Lower lobe of right lung (tissue), 2 donors: ENCODE data around the gene CEP76. TPM values are rescaled to one million over a fixed set of nuclear protein-coding genes. Genes with fewer than 3 reads are reported as not detected.

ENCODE experiments used
- ATAC-seq, 2 donors: fragments of 200-7000 bp; cut with Tn5 transposase; one replicate each; pipeline ENCODE4 v1.9.1; 2020 to 2022; ENCODE audit warnings: mild to moderate bottlenecking in 2 of 2, moderate library complexity in 2 of 2
- DNase-seq: peaks from one replicate; pipeline ENCODE4 v3.0.0-alpha.2; 2020
- H3K27ac ChIP-seq: fragments of 200-600 bp; one replicate; pipeline ENCODE4 v1.8.0; 2022
- H3K27me3 ChIP-seq: fragments of 200-600 bp; one replicate; pipeline ENCODE4 v1.8.0; 2022; ENCODE audit warnings: low read depth
- H3K36me3 ChIP-seq: fragments of 200-600 bp; one replicate; pipeline ENCODE4 v1.8.0; 2022; ENCODE audit warnings: mild to moderate bottlenecking
- H3K4me1 ChIP-seq: fragments of 200-600 bp; one replicate; pipeline ENCODE4 v1.8.0; 2022
- H3K4me3 ChIP-seq: fragments of 200-600 bp; one replicate; pipeline ENCODE4 v1.8.0; 2022; ENCODE audit warnings: mild to moderate bottlenecking
- H3K9me3 ChIP-seq: fragments of 200-600 bp; one replicate; pipeline ENCODE4 v1.8.0; 2022
- CTCF ChIP-seq: fragments of 200-600 bp; IDR thresholded peaks from one replicate; pipeline ENCODE4 v1.8.0; 2022; ENCODE audit warnings: antibody characterized with exemption, mild to moderate bottlenecking
- intact Hi-C: fragments of 100-400 bp; cut with DNase I; formaldehyde crosslinking; loops from one replicate; pipeline ENCODE4 v1.11.0; 2022
- long read RNA-seq: library from polyadenylated mRNA; unstranded; transcript quantifications from one replicate; pipeline ENCODE4 v2.0.0, GENCODE V29; 2021
- total RNA-seq: library from RNA; stranded (reverse); fragmentation: NEBNext Ultra II Directional; extraction: Animal tissue kit (Norgen Biotek cat#: 25700); gene quantifications from one replicate; pipeline ENCODE4 v1.2.1, GENCODE V29; 2021
- donor health status: DM: no; HTN: yes; CAD: no; lungs with severe emphysema.

The CEP76 gene, protein sequence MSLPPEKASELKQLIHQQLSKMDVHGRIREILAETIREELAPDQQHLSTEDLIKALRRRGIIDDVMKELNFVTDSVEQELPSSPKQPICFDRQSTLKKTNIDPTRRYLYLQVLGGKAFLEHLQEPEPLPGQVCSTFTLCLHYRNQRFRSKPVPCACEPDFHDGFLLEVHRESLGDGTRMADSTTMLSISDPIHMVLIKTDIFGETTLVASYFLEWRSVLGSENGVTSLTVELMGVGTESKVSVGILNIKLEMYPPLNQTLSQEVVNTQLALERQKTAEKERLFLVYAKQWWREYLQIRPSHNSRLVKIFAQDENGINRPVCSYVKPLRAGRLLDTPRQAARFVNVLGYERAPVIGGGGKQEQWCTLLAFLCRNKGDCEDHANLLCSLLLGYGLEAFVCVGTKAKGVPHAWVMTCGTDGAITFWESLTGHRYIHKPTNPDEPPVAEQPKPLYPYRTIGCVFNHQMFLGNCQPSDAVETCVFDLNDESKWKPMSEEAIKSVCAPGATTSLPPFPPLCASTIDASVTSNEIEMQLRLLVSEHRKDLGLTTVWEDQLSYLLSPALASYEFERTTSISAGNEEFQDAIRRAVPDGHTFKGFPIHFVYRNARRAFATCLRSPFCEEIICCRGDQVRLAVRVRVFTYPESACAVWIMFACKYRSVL
- 5.0 TPM for total RNA-seq
- long read RNA-seq, partial matches to known transcripts: 0 of 2 reads
- long read RNA-seq, other reads (novel, unspliced or antisense): 0 of 2 reads

DNA sequence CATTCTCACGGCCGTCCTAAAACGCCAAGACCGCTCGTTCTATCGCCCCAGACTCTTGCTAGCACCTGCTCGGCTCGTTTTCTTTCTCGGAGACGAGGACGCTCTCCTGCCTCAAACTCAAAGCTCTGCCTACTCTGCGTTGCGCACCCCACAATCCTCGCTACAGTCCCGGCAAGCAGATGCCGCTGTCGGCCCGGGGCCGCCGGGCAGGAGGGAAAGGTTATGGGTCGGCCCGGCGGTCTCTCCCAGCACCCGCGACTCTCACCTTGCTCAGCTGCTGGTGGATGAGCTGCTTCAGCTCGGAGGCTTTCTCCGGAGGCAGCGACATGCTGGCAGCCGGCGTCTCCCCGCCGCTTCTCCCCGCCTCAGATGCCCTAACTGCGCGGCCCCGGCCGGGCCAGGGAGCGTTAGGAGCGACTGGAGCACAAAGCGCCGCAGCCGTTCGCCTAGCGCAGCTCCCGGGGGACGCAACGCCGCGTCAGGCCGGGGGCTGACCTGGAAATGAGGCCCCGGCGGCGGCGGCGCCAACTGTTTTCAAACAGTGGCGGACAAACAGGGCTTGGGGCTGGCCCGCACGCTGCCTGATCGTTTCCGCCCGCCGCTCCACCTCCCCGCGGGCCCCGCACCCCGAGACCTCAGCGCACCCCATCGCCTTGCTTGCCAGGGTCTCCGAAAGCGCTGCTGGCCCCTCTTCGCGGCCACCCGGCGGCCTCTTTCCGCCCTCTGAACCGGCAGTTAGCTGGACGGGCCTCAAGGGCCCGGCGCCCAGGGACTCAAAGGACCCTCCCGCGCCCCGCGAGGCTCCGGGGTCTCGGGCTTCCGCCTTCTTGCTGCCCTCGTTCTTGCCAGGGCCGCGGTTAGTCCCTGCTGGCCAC lies at the start of gene CEP76, which contains the start of gene PSMG2:
Gene CEP76, minus strand, starts transcription at position 503 of the 875 bp plus-strand sequence. Its CDS starts 175 bp downstream, at position 328.
Gene PSMG2, plus strand, starts transcription at position 822 of the 875 bp plus-strand sequence. CDS start 66 bp downstream, outside the sequence.
- H3K27me3 ChIP-seq: no peaks in the 10 kb centered on the region

DNA sequence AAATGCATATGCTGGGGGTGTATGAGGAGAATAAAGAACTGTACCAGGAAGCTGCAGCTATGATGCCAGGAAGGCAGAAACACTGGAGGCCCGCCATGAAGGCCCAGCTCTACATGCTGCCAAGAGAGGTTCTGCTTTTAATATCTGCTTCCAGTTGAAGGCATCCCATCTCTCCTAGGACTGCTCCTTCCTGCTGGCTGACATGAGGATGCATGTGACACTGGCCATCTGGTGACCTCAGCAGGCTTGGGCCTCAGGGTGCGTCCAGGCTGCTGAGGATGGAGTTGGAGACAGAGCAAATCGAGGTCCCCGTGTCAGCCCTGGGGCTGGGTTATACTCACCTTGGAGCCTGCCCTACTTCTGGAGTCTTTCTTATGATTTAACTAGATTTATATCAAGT lies 49.4 kb upstream of the CEP76 start:
- no peaks in the 10 kb centered on the region for H3K27me3 ChIP-seq
- no peaks in the 10 kb centered on the region for H3K4me1 ChIP-seq
- intact Hi-C loops: no loop called here
- no peak for TF ChIP-seq CTCF
- H3K4me3 ChIP-seq: no peak overlapping the region
- H3K27ac ChIP-seq: no peak overlapping the region
- no peak for DNase-seq
- no peaks in the 10 kb centered on the region for H3K9me3 ChIP-seq
- no peaks in the 10 kb centered on the region for H3K36me3 ChIP-seq
- ATAC-seq: no peak

More for the DNA sequence above, at the start of gene CEP76, which contains the start of gene PSMG2:
- peak; percentile 94 for DNase-seq
- peak within 1 kb of the TSS; percentile 96 for H3K4me3 ChIP-seq
- TF ChIP-seq CTCF: no peak
- H3K36me3 ChIP-seq: peaks cover 31% of the 10 kb centered on the region
- H3K4me1 ChIP-seq: peaks cover 36% of the 10 kb centered on the region
- peak; percentile 96 to 98 for ATAC-seq
- H3K9me3 ChIP-seq: no peaks in the 10 kb centered on the region
- H3K27ac ChIP-seq: peak within 1 kb of the TSS; percentile 96
- intact Hi-C loops: no loop called here

GRCh38 chr18:12751503-12751884 lies 49.0 kb upstream of the CEP76 start:
- no peak for DNase-seq
- Histone ChIP-seq H3K27ac (no peak overlapping the region), H3K4me3 (no peak overlapping the region), H3K36me3 (no peaks in the 10 kb centered on the region), H3K4me1 (no peaks in the 10 kb centered on the region), H3K27me3 (no peaks in the 10 kb centered on the region), H3K9me3 (no peaks in the 10 kb centered on the region)
- ATAC-seq: peak in 1 of 2 donors; percentile 17
- TF ChIP-seq CTCF: no peak
- intact Hi-C loops: no loop called here

DNA sequence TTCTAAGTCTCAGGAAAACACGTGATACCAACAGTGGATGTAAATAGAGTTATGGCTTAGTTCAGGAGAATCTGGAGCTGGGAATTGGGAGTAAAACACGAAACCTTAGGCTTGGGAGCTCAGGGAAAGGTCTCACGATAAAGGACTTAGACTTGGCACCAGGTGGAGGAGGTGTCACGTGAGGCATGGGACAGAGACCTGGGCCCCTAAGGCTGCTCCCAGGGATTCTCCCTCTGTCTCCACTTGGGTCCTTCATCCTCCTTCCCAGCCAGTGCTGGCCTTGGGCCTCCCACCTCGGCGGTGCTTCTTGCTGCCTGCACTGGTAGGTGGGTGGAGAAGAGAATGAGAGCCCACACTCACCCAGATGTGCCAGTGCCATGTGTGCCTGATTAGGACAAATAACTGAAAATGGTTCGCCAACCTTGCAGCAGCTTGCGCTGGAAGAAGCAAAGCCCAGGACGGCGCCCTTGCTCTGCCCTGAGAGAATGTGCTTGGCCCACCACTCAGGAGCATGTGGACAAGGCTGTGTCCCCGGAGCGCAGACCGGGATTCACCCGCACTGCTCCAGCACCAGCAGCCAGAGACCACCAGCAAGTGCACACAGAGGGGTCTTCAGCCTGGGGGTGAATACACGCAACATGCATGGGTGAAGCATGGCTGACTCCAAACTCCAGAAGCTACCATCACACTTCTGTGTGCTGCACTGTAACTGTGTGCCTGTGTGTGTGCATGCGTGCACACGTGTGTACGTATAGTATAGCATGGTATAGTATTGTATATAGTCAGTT lies 48.4 kb upstream of the CEP76 start:
- Histone ChIP-seq H3K9me3 (no peaks in the 10 kb centered on the region), H3K36me3 (no peaks in the 10 kb centered on the region), H3K27ac (no peak overlapping the region), H3K4me1 (no peaks in the 10 kb centered on the region), H3K4me3 (no peak overlapping the region), H3K27me3 (no peaks in the 10 kb centered on the region)
- intact Hi-C loops: no loop called here
- ATAC-seq (peak in 1 of 2 donors; percentile 9), DNase-seq (no peak)
- TF ChIP-seq CTCF: no peak
